ENCODE data around the gene PDZRN4.

GRCh38 chr12:41254004-41254914 lies 66.1 kb downstream of the PDZRN4 start:
- TF ChIP-seq CTCF (IDR thresholded peaks at IDR 0.05) = no peak
- no peak for TF ChIP-seq EP300 (IDR thresholded peaks at IDR 0.05)

Data from ovary (tissue), 3 donors.